IPS-20b (cell line): ENCODE results near the gene FRS3.
A peak's percentile ranks its signal among the peaks of the same experiment; 100 is the strongest.

ENCODE experiments used
- H3K27ac ChIP-seq: one replicate; pipeline ENCODE4 v1.5.1; 2013; ENCODE audit warnings: low read length
- H3K27me3 ChIP-seq: 2 replicates; pipeline ENCODE4 v1.6.1; 2013; ENCODE audit warnings: mild to moderate bottlenecking, low read length, inconsistent platforms; ENCODE audit not compliant: insufficient read depth
- H3K36me3 ChIP-seq: 2 replicates; pipeline ENCODE4 v1.6.1; 2013; ENCODE audit warnings: low read depth, mild to moderate bottlenecking, inconsistent platforms, low read length, moderate library complexity; ENCODE audit not compliant: insufficient read depth
- H3K4me1 ChIP-seq: 2 replicates; pipeline ENCODE4 v1.6.1; 2013; ENCODE audit warnings: mild to moderate bottlenecking, control low read depth, inconsistent platforms, low read length, moderate library complexity; ENCODE audit not compliant: insufficient read depth
- H3K4me3 ChIP-seq: 2 replicates; pipeline ENCODE4 v1.5.1; 2013; ENCODE audit warnings: mild to moderate bottlenecking, low read length, inconsistent platforms
- H3K9ac ChIP-seq: 2 replicates; pipeline ENCODE4 v1.6.1; 2013; ENCODE audit warnings: low read depth, mild to moderate bottlenecking, inconsistent platforms, low read length, moderate library complexity
- H3K9me3 ChIP-seq: 2 replicates; pipeline ENCODE4 v1.6.1; 2013; ENCODE audit warnings: mild to moderate bottlenecking, low read depth, low read length, inconsistent platforms; ENCODE audit not compliant: insufficient read depth

FRS3 gene

DNA sequence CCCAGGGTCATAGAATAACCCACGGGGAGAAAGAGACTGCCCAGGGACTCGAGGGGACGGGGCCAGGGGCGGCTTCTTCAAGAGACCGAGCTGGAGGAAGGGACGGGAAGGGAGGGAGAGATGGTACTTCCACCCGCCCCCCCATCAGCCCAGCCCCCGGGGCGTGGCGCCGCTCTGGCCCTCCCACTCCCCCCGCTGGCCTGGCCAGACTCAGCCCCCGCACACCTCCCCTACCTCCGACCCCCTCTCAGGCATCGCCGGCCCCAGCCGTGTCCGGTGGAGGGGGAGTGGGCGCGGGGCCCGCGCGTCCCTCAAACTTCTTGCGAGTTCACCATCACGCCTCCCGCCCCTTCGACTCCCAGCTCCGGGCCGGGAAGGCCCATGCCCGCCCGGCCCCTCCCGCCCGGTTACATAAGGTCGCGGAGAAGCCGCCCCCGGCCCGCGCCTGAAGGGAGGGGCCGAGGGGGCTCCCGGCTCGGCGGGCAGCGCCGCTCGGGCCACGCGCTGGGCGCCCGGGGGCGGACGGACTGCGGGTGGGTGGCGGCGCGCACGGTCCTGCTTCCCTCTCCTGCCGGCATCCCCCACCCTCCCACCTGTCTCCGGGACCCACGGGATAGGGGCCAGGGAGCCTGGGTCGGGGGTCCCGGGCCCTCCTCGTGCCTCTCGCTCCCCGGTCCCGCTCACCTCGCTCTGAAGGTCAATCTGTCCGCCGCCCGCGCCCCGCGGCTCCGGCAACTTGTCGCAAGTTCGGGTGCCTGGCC, 44.9 kb downstream of the FRS3 start:
- Histone ChIP-seq H3K36me3 (no peaks in the 10 kb centered on the region), H3K4me1 (peaks cover 23% of the 10 kb centered on the region), H3K4me3 (peak overlapping the region; percentile 57; the same call in 1 of the 2 replicates), H3K9ac (no peak overlapping the region), H3K27me3 (peaks cover 23% of the 10 kb centered on the region), H3K9me3 (no peaks in the 10 kb centered on the region), H3K27ac (no peak overlapping the region)

DNA sequence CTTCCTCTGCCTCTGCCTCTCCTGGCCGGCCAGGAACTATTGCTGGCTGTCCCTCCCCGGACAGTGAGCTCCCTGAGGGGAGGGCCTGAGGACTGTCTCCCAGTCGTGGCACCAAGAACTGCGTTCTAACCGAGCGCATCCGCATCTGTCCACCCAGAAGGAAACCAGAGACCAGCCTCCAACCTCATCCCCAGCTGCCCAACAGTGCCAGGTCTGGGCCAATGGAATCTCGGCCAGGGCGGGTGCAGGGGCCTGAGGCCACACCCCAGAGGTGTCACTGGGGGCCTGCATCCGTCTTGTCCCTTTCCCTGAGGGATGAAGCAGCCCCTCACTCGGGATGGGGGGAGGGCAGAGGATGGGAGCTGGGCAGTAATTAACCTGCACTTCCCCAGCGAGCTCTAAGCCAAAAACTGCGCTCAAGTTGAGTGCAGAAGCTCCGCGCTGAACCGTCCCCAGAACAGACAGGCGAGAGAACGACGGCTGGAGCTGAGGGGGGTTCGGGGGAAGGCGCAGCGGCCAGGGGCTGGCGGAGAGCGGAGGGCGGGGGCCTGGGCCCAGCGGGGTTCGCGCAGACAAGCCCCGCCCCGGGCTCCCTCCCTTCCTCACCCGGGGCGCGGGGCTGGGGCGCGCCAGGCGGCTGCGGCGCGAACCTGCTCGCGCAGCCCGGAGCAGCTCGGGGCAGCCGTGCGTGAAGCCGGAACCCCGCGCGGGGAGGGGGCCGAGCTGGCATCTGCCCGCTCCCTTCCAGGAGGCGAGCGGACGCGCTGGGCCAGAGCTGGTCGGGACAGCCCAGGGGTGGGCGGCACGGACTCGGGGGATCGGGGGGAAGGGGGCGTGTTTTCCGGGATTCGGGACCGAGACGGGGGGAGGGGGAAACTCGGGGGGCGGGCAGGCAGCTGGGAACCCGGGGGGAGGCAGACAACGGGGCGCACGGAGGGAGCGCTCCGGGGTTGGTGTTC, 45.7 kb downstream of the FRS3 start:
- H3K4me1 ChIP-seq = peaks cover 27% of the 10 kb centered on the region
- peak overlapping the region; percentile 14; the same call in 1 of the 2 replicates for H3K9ac ChIP-seq
- no peak overlapping the region for H3K27ac ChIP-seq
- H3K4me3 ChIP-seq = peak overlapping the region; percentile 72
- no peaks in the 10 kb centered on the region for H3K9me3 ChIP-seq
- H3K27me3 ChIP-seq = peaks cover 23% of the 10 kb centered on the region
- H3K36me3 ChIP-seq = no peaks in the 10 kb centered on the region

GRCh38 chr6:41733360-41733706, 46.4 kb downstream of the FRS3 start:
- H3K36me3 ChIP-seq = no peaks in the 10 kb centered on the region
- no peaks in the 10 kb centered on the region for H3K9me3 ChIP-seq
- H3K4me1 ChIP-seq = peaks cover 27% of the 10 kb centered on the region
- peak overlapping the region; percentile 72 for H3K4me3 ChIP-seq
- H3K9ac ChIP-seq = peak overlapping the region; percentile 14; the same call in 1 of the 2 replicates
- H3K27ac ChIP-seq = no peak overlapping the region
- peaks cover 23% of the 10 kb centered on the region for H3K27me3 ChIP-seq

DNA sequence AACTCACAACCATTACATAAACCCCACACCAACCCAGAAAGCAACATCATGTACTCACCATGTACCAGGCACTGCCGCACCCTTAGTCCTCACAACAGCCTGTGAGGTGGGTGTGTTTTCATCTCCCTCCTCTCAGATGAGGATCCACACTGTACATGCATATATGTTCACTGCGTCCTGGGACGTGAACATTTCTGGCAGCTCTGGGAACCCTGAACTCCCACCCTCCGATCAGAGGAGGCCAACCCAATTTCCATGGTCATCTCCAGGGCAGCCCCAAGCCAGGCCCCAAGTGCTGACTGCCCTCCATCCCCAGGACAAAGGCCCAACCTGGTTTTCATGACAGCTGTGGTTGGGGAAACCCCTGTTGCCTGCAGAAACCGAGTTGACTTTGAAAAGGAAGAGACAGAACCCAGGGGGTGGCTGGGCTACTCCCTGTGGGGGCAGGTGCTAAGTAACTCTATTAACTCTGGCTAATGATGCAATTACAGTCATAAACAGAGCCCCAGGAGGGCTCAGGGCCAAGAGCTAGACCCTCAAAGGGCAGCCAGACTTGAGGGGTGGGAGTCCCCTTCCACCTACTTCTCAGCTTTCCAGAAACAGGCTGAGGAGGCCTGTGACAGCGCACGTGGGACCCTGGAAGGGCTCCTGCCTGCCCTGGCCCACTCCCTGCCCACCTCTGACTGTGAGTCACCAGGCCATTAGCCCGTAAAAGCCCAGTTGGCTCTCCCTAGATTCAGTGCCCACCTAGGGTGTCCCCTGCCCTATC, 46.9 kb downstream of the FRS3 start:
- peaks cover 27% of the 10 kb centered on the region for H3K4me1 ChIP-seq

DNA sequence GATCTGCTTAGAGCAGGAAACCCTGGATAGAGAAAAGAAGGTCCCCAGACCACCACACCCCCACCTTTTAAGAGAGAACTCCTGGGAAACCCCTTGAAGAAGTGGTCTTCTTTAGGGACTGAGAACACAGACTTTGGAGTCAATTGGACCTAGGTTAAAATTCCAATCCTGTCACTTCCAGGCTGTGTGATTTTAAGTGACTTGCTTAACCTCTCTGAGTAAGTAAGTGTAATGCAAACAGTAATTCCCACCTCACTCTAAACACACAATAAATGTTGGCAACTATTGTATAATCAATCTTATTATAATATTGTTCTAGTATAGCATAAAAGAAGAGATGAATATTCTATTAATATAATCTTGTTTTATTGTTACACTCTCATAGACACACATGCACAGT, 47.6 kb downstream of the FRS3 start:
- H3K9ac ChIP-seq = no peak overlapping the region
- H3K4me1 ChIP-seq = peaks cover 27% of the 10 kb centered on the region
- no peaks in the 10 kb centered on the region for H3K36me3 ChIP-seq
- H3K4me3 ChIP-seq = no peak overlapping the region
- H3K9me3 ChIP-seq = no peaks in the 10 kb centered on the region
- H3K27ac ChIP-seq = no peak overlapping the region
- peaks cover 23% of the 10 kb centered on the region for H3K27me3 ChIP-seq

More for the DNA sequence above, 46.9 kb downstream of the FRS3 start:
- Histone ChIP-seq H3K9ac (peak overlapping the region; percentile 14; the same call in 1 of the 2 replicates), H3K36me3 (no peaks in the 10 kb centered on the region), H3K27ac (no peak overlapping the region), H3K27me3 (peaks cover 23% of the 10 kb centered on the region), H3K9me3 (no peaks in the 10 kb centered on the region), H3K4me3 (peak overlapping the region; percentile 72)

GRCh38 chr6:41731561-41732086, 48.1 kb downstream of the FRS3 start:
- Histone ChIP-seq H3K9me3 (no peaks in the 10 kb centered on the region), H3K27me3 (peaks cover 23% of the 10 kb centered on the region), H3K4me1 (peaks cover 27% of the 10 kb centered on the region), H3K36me3 (no peaks in the 10 kb centered on the region), H3K27ac (no peak overlapping the region), H3K4me3 (no peak overlapping the region), H3K9ac (no peak overlapping the region)

- Histone ChIP-seq H3K27me3 (peaks cover 23% of the 10 kb centered on the region), H3K9me3 (no peaks in the 10 kb centered on the region), H3K9ac (no peak overlapping the region), H3K4me3 (no peak overlapping the region), H3K4me1 (peaks cover 25% of the 10 kb centered on the region), H3K36me3 (no peaks in the 10 kb centered on the region), H3K27ac (no peak overlapping the region)
Observed at GRCh38 chr6:41730531-41731436, 48.9 kb downstream of the FRS3 start.

DNA sequence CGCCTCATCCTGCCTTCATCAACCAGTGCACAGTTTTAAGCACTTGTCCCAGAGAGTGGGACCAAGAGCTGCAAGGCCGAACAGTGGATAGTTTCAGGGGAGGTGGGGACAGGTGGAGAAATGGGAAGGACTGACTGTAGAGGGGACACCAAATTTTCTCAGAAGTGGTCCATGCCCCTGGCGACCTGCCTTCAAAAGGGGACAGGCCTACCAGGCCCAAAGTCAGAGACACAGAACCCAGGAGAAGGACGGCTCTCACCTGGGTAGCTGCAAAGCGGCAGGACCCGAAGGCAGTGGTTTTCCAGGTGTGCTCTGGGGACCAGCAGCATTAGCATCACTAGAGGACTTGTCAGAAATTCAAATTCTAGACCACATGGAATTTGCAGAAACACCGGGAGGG, 50.1 kb downstream of the FRS3 start:
- no peak overlapping the region for H3K9ac ChIP-seq

GRCh38 chr6:41728954-41729353, 50.7 kb downstream of the FRS3 start:
- Histone ChIP-seq H3K4me1 (peaks cover 24% of the 10 kb centered on the region), H3K4me3 (no peak overlapping the region), H3K27ac (no peak overlapping the region), H3K9me3 (no peaks in the 10 kb centered on the region), H3K9ac (no peak overlapping the region), H3K27me3 (peaks cover 23% of the 10 kb centered on the region), H3K36me3 (no peaks in the 10 kb centered on the region)

More for the DNA sequence above, 50.1 kb downstream of the FRS3 start:
- peaks cover 24% of the 10 kb centered on the region for H3K4me1 ChIP-seq
- peak overlapping the region; percentile 28; the same call in 1 of the 2 replicates for H3K4me3 ChIP-seq
- peak overlapping the region; percentile 6 for H3K27ac ChIP-seq
- no peaks in the 10 kb centered on the region for H3K36me3 ChIP-seq
- H3K27me3 ChIP-seq = peaks cover 23% of the 10 kb centered on the region
- H3K9me3 ChIP-seq = no peaks in the 10 kb centered on the region

GRCh38 chr6:41728073-41728936, 51.4 kb downstream of the FRS3 start:
- no peak overlapping the region for H3K27ac ChIP-seq
- no peak overlapping the region for H3K9ac ChIP-seq
- peaks cover 23% of the 10 kb centered on the region for H3K4me1 ChIP-seq
- H3K27me3 ChIP-seq = peaks cover 18% of the 10 kb centered on the region
- no peak overlapping the region for H3K4me3 ChIP-seq
- no peaks in the 10 kb centered on the region for H3K36me3 ChIP-seq
- no peaks in the 10 kb centered on the region for H3K9me3 ChIP-seq
